ENCODE results near the gene DHX57.

- TF ChIP-seq CTCF (IDR thresholded peaks at IDR 0.05) (no peak), POLR2A (IDR thresholded peaks at IDR 0.05) (no peak)
These were observed 110.2 kb downstream of the DHX57 start for GRCh38 chr2:38765551-38765950.
